CD14-positive monocyte (primary cell): ENCODE measurements around the gene CLN6. TPM values are rescaled to one million over a fixed set of nuclear protein-coding genes. Genes with fewer than 3 reads are reported as not detected.

Source experiments
- DNase-seq, 3 donors: peaks; one replicate each; pipeline ENCODE4 v3.0.0-alpha.2; 2011 to 2022
- H2AFZ ChIP-seq: 2 replicates; pipeline ENCODE4 v1.6.0; 2012; ENCODE audit warnings: mild to moderate bottlenecking, low read depth, low read length, inconsistent platforms; ENCODE audit not compliant: insufficient read depth, poor library complexity, severe bottlenecking
- H3K27ac ChIP-seq, 2 donors: 1 replicate in 1 of 2; 2 replicates in 1 of 2; pipeline ENCODE4 v1.5.1; 2012 to 2013; ENCODE audit warnings: low read length in 2 of 2, control low read depth in 1 of 2, inconsistent platforms in 1 of 2, low read depth in 1 of 2, mild to moderate bottlenecking in 1 of 2
- H3K27me3 ChIP-seq, 2 donors: one replicate each; pipeline versions ENCODE4 v1.6.0 to v1.6.1; 2011 to 2013; ENCODE audit warnings: low read length in 2 of 2; ENCODE audit not compliant: control insufficient read depth in 2 of 2, insufficient read depth in 2 of 2
- H3K36me3 ChIP-seq, 2 donors: replicated peaks in 1 of 2; 1 replicate in 1 of 2; 2 replicates in 1 of 2; pipeline versions ENCODE4 v1.5.1 to v1.6.1; 2012 to 2013; ENCODE audit warnings: low read length in 2 of 2, control low read depth in 1 of 2, inconsistent platforms in 1 of 2, mild to moderate bottlenecking in 1 of 2; ENCODE audit not compliant: insufficient read depth in 2 of 2, control insufficient read depth in 1 of 2
- H3K4me1 ChIP-seq, 2 donors: 1 replicate in 1 of 2; 2 replicates in 1 of 2; pipeline versions ENCODE4 v1.5.1 to v1.6.1; 2012 to 2013; ENCODE audit warnings: low read length in 2 of 2, control low read depth in 1 of 2, inconsistent platforms in 1 of 2, mild to moderate bottlenecking in 1 of 2, moderate library complexity in 1 of 2; ENCODE audit not compliant: insufficient read depth in 2 of 2, control insufficient read depth in 1 of 2
- H3K4me2 ChIP-seq: replicated peaks from 2 replicates; pipeline ENCODE3; 2012; ENCODE audit warnings: low read length, moderate library complexity, mild to moderate bottlenecking; ENCODE audit not compliant: poor library complexity, severe bottlenecking; ENCODE audit errors: extremely low read depth
- H3K4me3 ChIP-seq, 3 experiments: fragments of 200-600 bp in 1 of 3; sonication (generic) in 1 of 3; replicated peaks in 1 of 3; 1 replicate in 2 of 3; 2 replicates in 1 of 3; pipeline ENCODE4 v1.5.1; 2011 to 2013; ENCODE audit warnings: low read length in 3 of 3, mild to moderate bottlenecking in 3 of 3, control low read depth in 2 of 3, low read depth in 2 of 3, inconsistent platforms in 1 of 3, moderate library complexity in 1 of 3
- H3K79me2 ChIP-seq: 2 replicates; pipeline ENCODE4 v1.6.0; 2012; ENCODE audit warnings: mild to moderate bottlenecking, control low read depth, inconsistent platforms, low read length, moderate library complexity; ENCODE audit not compliant: insufficient read depth
- H3K9ac ChIP-seq: 2 replicates; pipeline ENCODE4 v1.6.0; 2017; ENCODE audit warnings: low read length, mild to moderate bottlenecking; ENCODE audit not compliant: insufficient read depth, poor library complexity, severe bottlenecking
- H3K9me3 ChIP-seq, 2 donors: replicated peaks in 1 of 2; 1 replicate in 1 of 2; 2 replicates in 1 of 2; pipeline versions ENCODE4 v1.5.1 to v1.6.1; 2012 to 2013; ENCODE audit warnings: low read length in 2 of 2, control low read depth in 1 of 2; ENCODE audit not compliant: control insufficient read depth in 1 of 2, insufficient read depth in 1 of 2
- H4K20me1 ChIP-seq: 2 replicates; pipeline ENCODE4 v1.6.0; 2012; ENCODE audit warnings: mild to moderate bottlenecking, low read length, control low read depth, moderate library complexity; ENCODE audit not compliant: insufficient read depth
- H3K27ac Mint-ChIP-seq, 7 donors: one replicate each; pipeline ENCODE4 v1.8.0; 2020; ENCODE audit warnings: mild to moderate bottlenecking in 7 of 7, mixed read lengths in 7 of 7, moderate library complexity in 6 of 7, inconsistent platforms in 2 of 7
- H3K27me3 Mint-ChIP-seq, 3 donors: one replicate each; pipeline ENCODE4 v1.8.0; 2021 to 2022; ENCODE audit warnings: low read depth in 3 of 3, mild to moderate bottlenecking in 3 of 3, mixed read lengths in 3 of 3, moderate library complexity in 3 of 3, inconsistent platforms in 1 of 3
- H3K36me3 Mint-ChIP-seq, 2 donors: one replicate each; pipeline ENCODE4 v1.8.0; 2020; ENCODE audit warnings: mixed read lengths in 2 of 2, inconsistent platforms in 1 of 2, mild to moderate bottlenecking in 1 of 2
- H3K4me1 Mint-ChIP-seq: one replicate; pipeline ENCODE4 v1.8.0; 2020; ENCODE audit warnings: mild to moderate bottlenecking, mixed read lengths
- H3K4me3 Mint-ChIP-seq, 2 donors: one replicate each; pipeline ENCODE4 v1.8.0; 2020; ENCODE audit warnings: mild to moderate bottlenecking in 2 of 2, mixed read lengths in 2 of 2, moderate library complexity in 1 of 2
- H3K9me3 Mint-ChIP-seq, 7 donors: one replicate each; pipeline ENCODE4 v1.8.0; 2020 to 2022; ENCODE audit warnings: mixed read lengths in 7 of 7, mild to moderate bottlenecking in 6 of 7, moderate library complexity in 6 of 7, inconsistent platforms in 2 of 7
- WGBS: methylation state at CpG from one replicate; pipeline ENCODE4 v1.1.5; 2013; ENCODE audit warnings: missing lambda C conversion rate; ENCODE audit not compliant: insufficient coverage; 5-methylcytosine and 5-hydroxymethylcytosine counted together
- intact Hi-C, 2 donors: fragments of 100-400 bp; cut with micrococcal nuclease; formaldehyde crosslinking; loops; one replicate each; pipeline versions ENCODE4 v1.15.0 to v1.15.1; 2023
- polyA plus RNA-seq, 3 donors: library from polyadenylated mRNA; depleted of rRNA in 1 of 3; unstranded in 2 of 3; stranded (reverse) in 1 of 3; fragments of 300-500 nt in 2 of 3; fragments of >200 nt in 1 of 3; fragmentation: Illumina TruSeq in 2 of 3; gene quantifications; 1 replicate in 2 of 3; 2 replicates in 1 of 3; pipeline ENCODE4 v1.2.3, GENCODE V29; 2012 to 2021
- TF ChIP-seq, protein P1 (sequence below): fragments of 200-600 bp; IDR thresholded peaks from one replicate; pipeline ENCODE4 v1.8.0; 2022; ENCODE audit warnings: antibody characterized with exemption, mild to moderate bottlenecking

CLN6 gene
- polyA plus RNA-seq, 3 donors, result 3.4 to 37.6 (median 4.2) TPM

DNA sequence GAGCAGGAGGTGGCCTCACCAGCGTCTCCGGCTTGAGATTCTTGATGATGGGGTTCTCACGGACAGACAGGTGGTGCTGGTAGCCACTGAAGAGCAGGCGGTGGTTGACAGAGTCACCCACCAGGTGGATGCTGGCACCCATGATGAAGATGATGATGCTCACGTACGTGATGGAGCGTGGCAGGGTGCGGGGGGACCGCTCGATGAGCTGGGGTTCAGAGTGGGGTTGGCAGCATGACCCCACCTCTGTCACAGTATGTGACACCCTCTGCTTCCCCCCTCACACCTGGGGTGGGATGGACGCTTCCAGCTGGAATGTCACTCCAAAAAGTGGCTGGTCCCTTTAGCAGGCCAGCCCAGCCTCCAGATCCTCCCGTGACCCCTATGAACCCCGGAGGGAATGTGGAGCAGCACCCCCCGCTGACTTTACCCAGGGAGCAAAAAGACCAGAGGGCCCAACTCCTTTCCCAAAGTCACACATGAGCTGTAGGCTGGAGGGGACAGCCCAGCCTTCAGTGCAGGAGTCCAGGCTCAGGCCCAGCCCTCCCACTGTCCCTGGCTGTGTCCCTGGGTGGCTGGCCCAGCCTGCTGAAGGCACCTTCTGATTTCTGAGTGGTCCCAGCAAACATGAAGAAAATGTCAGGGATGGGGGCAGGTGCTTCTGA, 17.7 kb downstream of the CLN6 start:
- peaks cover 56% of the 10 kb centered on the region for H3K4me1 Mint-ChIP-seq
- TF ChIP-seq, protein P1, sequence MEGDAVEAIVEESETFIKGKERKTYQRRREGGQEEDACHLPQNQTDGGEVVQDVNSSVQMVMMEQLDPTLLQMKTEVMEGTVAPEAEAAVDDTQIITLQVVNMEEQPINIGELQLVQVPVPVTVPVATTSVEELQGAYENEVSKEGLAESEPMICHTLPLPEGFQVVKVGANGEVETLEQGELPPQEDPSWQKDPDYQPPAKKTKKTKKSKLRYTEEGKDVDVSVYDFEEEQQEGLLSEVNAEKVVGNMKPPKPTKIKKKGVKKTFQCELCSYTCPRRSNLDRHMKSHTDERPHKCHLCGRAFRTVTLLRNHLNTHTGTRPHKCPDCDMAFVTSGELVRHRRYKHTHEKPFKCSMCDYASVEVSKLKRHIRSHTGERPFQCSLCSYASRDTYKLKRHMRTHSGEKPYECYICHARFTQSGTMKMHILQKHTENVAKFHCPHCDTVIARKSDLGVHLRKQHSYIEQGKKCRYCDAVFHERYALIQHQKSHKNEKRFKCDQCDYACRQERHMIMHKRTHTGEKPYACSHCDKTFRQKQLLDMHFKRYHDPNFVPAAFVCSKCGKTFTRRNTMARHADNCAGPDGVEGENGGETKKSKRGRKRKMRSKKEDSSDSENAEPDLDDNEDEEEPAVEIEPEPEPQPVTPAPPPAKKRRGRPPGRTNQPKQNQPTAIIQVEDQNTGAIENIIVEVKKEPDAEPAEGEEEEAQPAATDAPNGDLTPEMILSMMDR, result no peak
- H3K36me3 Mint-ChIP-seq, result peaks cover 3 to 37% of the 10 kb centered on the region in 2 donors
- Histone ChIP-seq H2AFZ (no peak overlapping the region), H3K27ac (peak overlapping the region in 1 of 2 donors; percentile 18), H3K9me3 (no peaks in the 10 kb centered on the region), H3K27me3 (no peaks in the 10 kb centered on the region), H3K4me2 (no peak overlapping the region), H3K9ac (no peak overlapping the region), H3K79me2 (peaks cover 39% of the 10 kb centered on the region), H3K36me3 (peaks cover 0 to 17% of the 10 kb centered on the region in 2 donors), H3K4me3 (no peak overlapping the region), H3K4me1 (peaks cover 49 to 59% of the 10 kb centered on the region in 2 donors), H4K20me1 (peaks cover 14% of the 10 kb centered on the region)
- no peak overlapping the region for H3K4me3 Mint-ChIP-seq
- H3K27me3 Mint-ChIP-seq, result peaks cover 0 to 2% (median 0%) of the 10 kb centered on the region in 3 donors
- no peaks in the 10 kb centered on the region for H3K9me3 Mint-ChIP-seq
- no peak overlapping the region for H3K27ac Mint-ChIP-seq
- intact Hi-C loops, result no loop called here
- DNase-seq, result no peak
- WGBS, result 94% methylated on average over 13 of the region's 14 CpGs

DNA sequence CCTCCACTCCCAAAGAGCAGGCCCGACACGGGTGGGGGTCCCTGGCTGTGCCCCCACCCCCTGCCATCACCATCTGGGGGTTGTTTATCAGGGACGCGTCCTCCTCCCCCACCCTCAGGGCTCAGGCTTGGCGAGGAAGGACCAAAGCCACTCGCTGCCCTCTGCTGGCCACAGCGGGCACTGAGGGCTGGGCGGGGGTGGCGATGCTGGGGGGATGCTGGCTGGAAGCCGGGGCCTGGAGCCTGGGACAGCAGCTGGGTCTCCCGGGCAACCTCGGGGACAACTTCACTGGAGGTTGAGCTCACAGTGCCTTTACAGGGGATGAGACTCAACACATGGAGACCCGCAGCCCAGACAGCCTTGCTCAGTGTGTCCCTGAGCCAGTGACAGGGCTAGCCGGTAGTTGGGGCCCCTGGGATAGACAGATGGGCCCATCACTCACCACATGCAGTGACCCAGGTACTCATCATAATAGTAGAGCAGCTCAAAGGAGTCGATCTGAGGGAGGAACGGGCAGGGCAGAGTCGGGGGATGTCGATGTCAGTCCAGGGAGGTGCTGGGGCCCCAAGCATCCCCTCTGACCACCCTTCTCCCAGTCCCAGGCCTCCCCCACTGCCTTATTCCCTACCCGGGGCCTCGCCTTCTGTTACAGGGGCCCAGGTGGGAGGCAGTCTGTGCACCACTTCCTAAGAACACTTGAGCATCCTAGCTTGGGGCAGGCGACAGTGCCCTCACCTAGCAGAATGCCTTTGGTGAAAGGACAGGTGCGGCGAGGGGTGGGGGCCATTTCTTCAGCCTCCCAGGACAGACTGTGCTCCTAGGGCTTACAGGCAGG, 18.5 kb downstream of the CLN6 start:
- Histone ChIP-seq H3K27me3 (no peaks in the 10 kb centered on the region), H3K79me2 (peaks cover 35% of the 10 kb centered on the region), H3K9ac (no peak overlapping the region), H2AFZ (no peak overlapping the region), H3K4me2 (peak overlapping the region; percentile 36), H3K36me3 (peaks cover 0 to 11% of the 10 kb centered on the region in 2 donors), H3K9me3 (no peaks in the 10 kb centered on the region), H3K27ac (no peak overlapping the region), H4K20me1 (peaks cover 14% of the 10 kb centered on the region), H3K4me3 (no peak overlapping the region), H3K4me1 (peaks cover 56 to 67% of the 10 kb centered on the region in 2 donors)
- H3K27me3 Mint-ChIP-seq, result peaks cover 0 to 2% (median 0%) of the 10 kb centered on the region in 3 donors
- 65% methylated on average over 15 of the region's 23 CpGs for WGBS
- H3K36me3 Mint-ChIP-seq, result peaks cover 3 to 34% of the 10 kb centered on the region in 2 donors
- TF ChIP-seq, protein P1, result peak; percentile 97
- H3K9me3 Mint-ChIP-seq, result no peaks in the 10 kb centered on the region
- H3K4me3 Mint-ChIP-seq, result no peak overlapping the region
- peak in 2 of 3 donors; percentile 47 to 52 for DNase-seq
- peak overlapping the region in 2 of 7 donors; percentile 25 to 46 for H3K27ac Mint-ChIP-seq
- intact Hi-C loops, result no loop called here
- peaks cover 63% of the 10 kb centered on the region for H3K4me1 Mint-ChIP-seq
